Airway epithelial cell (primary cell): ENCODE measurements around the gene SYCN. TPM values are rescaled to one million over a fixed set of nuclear protein-coding genes. Genes with fewer than 3 reads are reported as not detected.

ENCODE experiments used
- total RNA-seq: library from RNA; depleted of rRNA; stranded (reverse); fragments of >200 nt; gene quantifications from 2 replicates; pipeline ENCODE4 v1.2.3, GENCODE V29; 2015

The SYCN gene
- total RNA-seq: not detected in 2 replicates

GRCh38 chr19:39203372-39204341 is at the start of gene SYCN:
TSS of gene SYCN (minus strand) at chr19:39204263. CDS start at chr19:39204254, 9 bp downstream.

GRCh38 chr19:39248806-39249205 is 44.7 kb upstream of the SYCN start, which contains the start of gene IFNL4:
TSS of gene IFNL4 (minus strand) at chr19:39248856.

GRCh38 chr19:39244410-39245100 is 40.5 kb upstream of the SYCN start, which contains the start of gene IFNL3:
TSS of gene IFNL3 (minus strand) at chr19:39245006. CDS start at chr19:39244967, 39 bp downstream.

GRCh38 chr19:39196860-39197562 is 7.1 kb downstream of the SYCN start, which contains the start of gene NCCRP1:
TSS of gene NCCRP1 (plus strand) at chr19:39196964. CDS start at chr19:39196983, 19 bp downstream.

Other genes starting within 250 kb of the SYCN start
- gene FBXO17, start 228.5 kb downstream of the SYCN start, total RNA-seq: 16.1 and 19.0 TPM in 2 replicates
- 9.2 and 11.9 TPM in 2 replicates for gene FBXO27, start 171.7 kb downstream of the SYCN start, total RNA-seq
- 1.4 and 1.8 TPM in 2 replicates for gene ACP7, start 119.9 kb downstream of the SYCN start, total RNA-seq
- 28.1 and 29.4 TPM in 2 replicates for gene PAK4, start 78.5 kb downstream of the SYCN start, total RNA-seq
- gene NCCRP1, start 7.3 kb downstream of the SYCN start, total RNA-seq: 38.0 and 41.0 TPM in 2 replicates
- not detected in 2 replicates for gene IFNL3, start 40.7 kb upstream of the SYCN start, total RNA-seq
- not detected in 2 replicates for gene IFNL4, start 44.6 kb upstream of the SYCN start, total RNA-seq
- not detected in 2 replicates for gene IFNL2, start 64.1 kb upstream of the SYCN start, total RNA-seq
- gene IFNL1, start 92.1 kb upstream of the SYCN start, total RNA-seq: not detected in 2 replicates
- gene LRFN1, start 116.6 kb upstream of the SYCN start, total RNA-seq: 0.05 and 0.28 TPM in 2 replicates
- gene GMFG, start 131.8 kb upstream of the SYCN start, total RNA-seq: 0.71 TPM in 1 of 2 replicates, not detected in the other
- 50.6 and 63.3 TPM in 2 replicates for gene SAMD4B, start 138.2 kb upstream of the SYCN start, total RNA-seq
- gene PAF1, start 186.8 kb upstream of the SYCN start, total RNA-seq: 42.3 and 52.8 TPM in 2 replicates
- 18.8 and 22.2 TPM in 2 replicates for gene MED29, start 187.1 kb upstream of the SYCN start, total RNA-seq
- 43.6 and 79.2 TPM in 2 replicates for gene ZFP36, start 202.6 kb upstream of the SYCN start, total RNA-seq
- gene PLEKHG2, start 208.4 kb upstream of the SYCN start, total RNA-seq: 22.6 and 30.9 TPM in 2 replicates
- gene RPS16, start 231.7 kb upstream of the SYCN start, total RNA-seq: 1,883 and 2,869 TPM in 2 replicates
- gene SUPT5H, start 241.3 kb upstream of the SYCN start, total RNA-seq: 57.2 and 82.5 TPM in 2 replicates